Activated naive CD8-positive, alpha-beta T cell treated with anti-CD3 and anti-CD28 coated beads, Interleukin-2, amount 50 U/mL, for 16 hours (primary cell): Measurements from ENCODE around the gene LRIT2.
"Not testable (repeated sequence)": the region's sequence is repeated elsewhere in the genome, so short reads cannot be mapped to it uniquely, and the experiment has no call there.

ENCODE experiments used
- DNase-seq: peaks from one replicate; pipeline ENCODE4 v3.0.0-alpha.2; 2020; ENCODE audit warnings: low read depth, low spot score

LRIT2 gene

DNA sequence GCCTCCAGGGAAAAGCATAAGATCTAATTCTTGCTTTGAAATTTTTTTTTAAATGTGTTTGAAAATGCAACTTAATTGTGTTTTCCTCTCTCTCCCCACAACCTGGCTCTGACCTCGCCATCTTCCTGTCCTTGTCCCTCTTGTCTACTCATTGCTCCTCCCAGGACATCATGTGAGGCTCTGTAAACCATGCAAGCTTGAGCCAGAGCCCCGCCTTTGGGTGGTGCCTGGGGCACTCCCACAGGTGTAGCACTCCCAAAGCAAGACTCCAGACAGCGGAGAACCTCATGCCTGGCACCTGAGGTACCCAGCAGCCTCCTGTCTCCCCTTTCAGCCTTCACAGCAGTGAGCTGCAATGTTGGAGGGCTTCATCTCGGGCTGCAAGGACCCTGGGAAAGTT, 40.8 kb downstream of the LRIT2 start:
- no peak for DNase-seq

DNA sequence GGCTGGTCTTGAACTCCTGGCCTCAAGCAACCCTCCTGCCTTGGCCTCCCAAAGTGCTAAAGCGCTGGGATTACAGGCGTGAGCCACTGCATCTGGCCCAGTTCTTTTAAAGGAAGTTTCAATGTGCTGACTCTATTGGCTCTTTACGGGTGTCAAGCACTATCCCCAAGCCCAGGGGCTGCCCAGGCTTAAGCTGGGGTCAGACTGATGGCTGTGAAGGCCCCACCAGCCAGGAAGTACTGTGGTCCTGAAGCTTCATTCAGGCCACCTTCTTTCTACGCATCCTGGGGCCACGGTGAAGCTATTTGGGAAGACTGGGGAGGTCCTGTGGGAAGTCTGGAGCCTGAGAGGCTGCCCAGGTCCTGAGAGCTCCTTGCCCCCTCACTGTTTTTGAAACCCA, 43.7 kb downstream of the LRIT2 start:
- DNase-seq, result no peak

DNA sequence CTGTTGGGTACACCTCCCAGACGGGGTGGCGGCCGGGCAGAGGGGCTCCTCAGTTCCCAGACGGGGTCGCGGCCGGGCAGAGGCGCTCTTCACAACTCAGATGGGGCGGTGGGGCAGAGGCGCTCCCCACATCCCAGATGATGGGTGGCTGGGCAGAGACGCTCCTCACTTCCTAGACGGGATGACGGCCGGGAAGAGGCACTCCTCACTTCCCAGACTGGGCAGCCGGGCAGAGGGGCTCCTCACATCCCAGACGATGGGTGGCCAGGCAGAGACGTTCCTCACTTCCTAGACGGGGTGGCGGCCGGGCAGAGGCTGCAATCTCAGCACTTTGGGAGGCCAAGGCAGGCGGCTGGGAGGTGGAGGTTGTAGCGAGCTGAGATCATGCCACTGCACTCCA, 45.0 kb downstream of the LRIT2 start:
- not testable (repeated sequence) for DNase-seq

DNA sequence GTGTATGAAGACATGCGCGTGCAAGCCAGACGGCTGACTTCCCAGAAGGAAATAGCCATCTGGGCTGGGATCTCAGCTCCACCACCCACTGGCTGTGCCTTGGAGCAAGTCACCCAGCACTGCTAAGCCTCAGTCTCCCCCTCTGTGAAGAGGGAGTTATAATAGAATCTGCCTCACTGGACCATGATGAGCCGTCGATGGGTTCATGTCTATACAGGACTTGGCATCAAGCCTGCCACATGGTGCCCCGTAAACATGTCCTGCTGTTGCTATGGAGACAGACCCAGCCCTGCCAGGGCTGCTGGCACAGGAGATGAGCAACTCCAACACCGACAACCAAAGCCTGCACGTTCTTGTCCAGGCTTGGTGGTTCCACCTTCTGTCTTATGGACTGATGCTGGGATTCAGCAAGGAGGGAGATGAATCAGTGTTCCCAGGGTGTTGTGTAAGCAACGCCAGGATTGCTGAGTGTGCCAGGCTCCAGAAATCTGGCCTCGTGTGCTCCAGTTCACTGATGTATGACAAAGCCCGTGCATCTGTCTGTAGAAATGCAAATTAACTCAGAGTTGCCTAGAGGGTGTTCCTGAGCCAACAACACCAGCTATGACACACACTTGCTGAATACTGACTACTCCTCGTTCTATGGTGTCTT, 46.2 kb downstream of the LRIT2 start:
- no peak for DNase-seq

DNA sequence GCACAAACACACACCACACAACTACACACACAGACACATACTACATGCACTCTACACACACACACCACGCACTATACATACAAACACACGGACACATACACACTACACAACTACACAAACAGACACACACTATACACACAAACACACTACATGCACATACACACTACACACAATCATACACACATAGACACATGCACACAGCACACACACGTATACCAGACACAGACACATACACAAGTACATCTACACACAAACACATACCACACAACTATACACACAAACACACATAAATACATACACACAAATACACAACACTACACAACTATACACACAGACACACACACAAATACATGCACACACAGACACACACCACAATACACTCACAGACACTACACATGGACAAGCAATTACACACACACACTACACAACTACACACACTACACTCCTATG, 47.2 kb downstream of the LRIT2 start:
- no peak for DNase-seq

- no peak for DNase-seq
Measured at GRCh38 chr10:84177541-84178141, 47.7 kb downstream of the LRIT2 start.

DNA sequence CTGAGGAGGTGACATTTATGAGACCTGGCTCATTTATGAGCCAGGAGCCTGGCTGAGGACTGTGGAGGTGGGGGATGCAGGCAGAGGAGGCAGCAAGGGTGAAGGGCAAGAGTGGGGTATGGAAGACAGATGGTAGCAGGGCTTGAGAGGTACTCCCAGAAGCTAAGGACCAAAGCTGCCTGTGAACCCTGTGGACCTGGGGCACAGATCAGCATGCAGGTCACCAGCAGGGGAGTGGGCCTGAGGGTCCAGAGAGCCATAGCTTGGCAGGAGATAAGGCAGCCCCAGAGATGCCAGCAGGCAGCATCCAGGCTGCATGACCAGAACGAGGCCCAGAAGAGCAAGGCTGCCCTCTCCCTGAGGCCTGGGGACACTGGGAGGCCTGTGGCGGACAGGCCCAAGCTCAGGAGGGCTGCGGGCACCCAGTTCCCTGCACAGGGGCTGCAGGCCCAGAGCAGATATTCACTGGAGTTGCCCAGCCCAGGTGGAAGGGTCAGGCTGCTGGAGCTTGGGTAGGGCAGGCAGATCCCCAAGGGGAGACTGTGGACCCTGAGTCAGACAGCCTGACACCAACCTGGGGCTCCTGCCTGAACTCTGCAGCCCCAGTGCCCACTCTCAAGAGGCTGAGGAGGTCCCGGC, 48.4 kb downstream of the LRIT2 start:
- DNase-seq, result no peak

- no peak for DNase-seq
Measured at GRCh38 chr10:84176351-84176750, 49.0 kb downstream of the LRIT2 start.

GRCh38 chr10:84175436-84175835, 49.9 kb downstream of the LRIT2 start:
- no peak for DNase-seq

- no peak for DNase-seq
Measured at GRCh38 chr10:84173501-84173929, 51.8 kb downstream of the LRIT2 start, which contains the start of gene GPR15LG. Gene GPR15LG, plus strand, starts transcription at chr10:84173801. Its CDS starts 51 bp downstream, at chr10:84173852.

DNA sequence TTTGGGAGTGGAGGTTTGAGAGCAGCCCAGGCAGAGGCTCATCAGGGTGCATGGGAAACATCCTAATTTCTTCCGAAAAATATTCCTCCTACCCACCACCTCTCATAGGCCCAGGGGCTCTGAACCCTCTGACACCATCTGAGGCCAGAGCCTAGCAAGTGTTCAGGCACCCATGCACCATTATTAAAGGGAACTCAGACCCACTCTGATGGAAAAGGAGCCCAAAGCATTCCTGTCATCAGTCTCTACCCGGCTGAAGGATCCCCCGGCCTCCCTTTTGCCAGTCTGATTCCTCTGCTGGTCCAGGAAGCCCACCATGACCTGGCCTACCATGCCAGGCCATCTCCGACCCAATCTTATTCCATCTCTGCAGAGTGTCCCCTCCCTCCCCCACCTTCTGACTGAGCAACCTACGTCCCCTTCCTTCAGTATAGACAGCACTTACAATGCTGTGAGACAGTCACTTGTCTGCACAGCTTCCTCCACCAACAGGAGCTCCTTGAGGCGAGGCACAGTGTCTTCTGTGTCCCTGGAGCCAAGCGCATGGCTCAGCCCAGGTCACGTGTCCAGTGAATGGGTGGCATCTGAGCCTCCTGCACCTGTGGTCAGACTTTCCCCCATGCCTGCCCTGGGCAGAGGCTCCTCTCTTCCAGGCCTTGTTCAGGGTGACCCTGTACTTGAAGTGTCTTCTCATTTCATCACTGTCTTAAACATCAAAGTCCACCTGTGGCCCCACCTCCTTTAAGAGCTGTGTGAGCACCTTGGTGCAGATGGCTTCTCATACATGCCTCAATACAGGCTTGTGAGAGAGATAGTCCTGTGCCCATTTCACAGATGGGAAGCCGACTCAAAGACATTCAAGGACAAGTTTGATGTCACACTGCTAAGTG, 52.6 kb downstream of the LRIT2 start:
- no peak for DNase-seq

DNA sequence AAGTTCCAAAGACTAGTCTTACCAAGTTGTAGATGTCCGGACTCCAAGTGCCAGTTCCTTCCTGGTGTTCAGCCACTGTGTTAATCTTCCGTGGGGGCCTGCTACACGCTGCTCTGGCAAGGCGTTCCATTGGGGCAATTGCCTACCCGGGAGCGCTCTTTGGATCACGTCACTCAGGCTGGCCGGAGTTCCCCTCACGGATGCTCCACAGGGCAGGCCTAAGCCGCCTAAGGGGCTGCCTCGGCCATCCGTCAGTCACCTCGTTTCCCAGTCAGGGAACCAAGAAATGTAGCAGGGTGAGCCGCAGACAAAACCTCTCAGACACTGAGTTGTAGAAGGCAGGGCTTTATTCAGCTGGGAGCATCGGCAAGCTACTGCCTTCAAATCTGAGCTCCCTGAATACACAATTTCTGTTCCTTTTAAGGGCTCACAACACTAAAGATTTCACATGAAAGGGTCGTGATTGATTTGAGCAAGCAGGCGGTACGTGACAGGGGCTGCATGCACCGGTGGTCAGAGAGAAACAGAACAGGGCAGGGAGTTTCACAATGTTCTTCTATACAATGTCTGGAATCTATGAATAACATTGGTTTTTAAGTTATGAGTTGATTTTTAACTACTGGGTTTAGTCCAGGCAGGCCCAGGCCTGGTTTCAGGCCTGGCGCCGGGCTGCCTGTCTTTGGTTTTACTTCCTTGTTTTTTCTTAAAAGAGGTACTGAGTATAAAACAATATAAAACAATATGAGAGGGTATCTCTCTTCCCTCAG, 53.5 kb downstream of the LRIT2 start:
- DNase-seq, result not testable (repeated sequence)

- not testable (repeated sequence) for DNase-seq
Measured at GRCh38 chr10:84171237-84171636, 54.1 kb downstream of the LRIT2 start.
